Activated B cell treated with CpG ODN at 0.5 μM for 24 hours (primary cell): ENCODE measurements around the gene TBC1D1. TPM values are rescaled to one million over a fixed set of nuclear protein-coding genes. Genes with fewer than 3 reads are reported as not detected.

Experiments
- ATAC-seq: fragments of 200-7000 bp; cut with Tn5 transposase; one replicate; pipeline ENCODE4 v1.10.0; 2021; ENCODE audit warnings: low read depth, mild to moderate bottlenecking, moderate library complexity
- CTCF ChIA-PET: fragments of 350-600 bp; sonication (Branson Sonifier 250); formaldehyde crosslinking; loops from one replicate; lab custom pipeline; 2021; ENCODE audit warnings: antibody characterized with exemption; lab: Charles Lee
- POLR2A ChIA-PET: fragments of 350-600 bp; sonication (Branson Sonifier 250); formaldehyde crosslinking; loops from one replicate; lab custom pipeline; 2021; ENCODE audit warnings: antibody characterized with exemption; lab: Charles Lee
- DNase-seq: peaks from one replicate; pipeline ENCODE4 v3.0.0; 2022
- H3K27ac Mint-ChIP-seq: one replicate; pipeline ENCODE4 v1.8.0; 2020; ENCODE audit warnings: mixed read lengths
- H3K27me3 Mint-ChIP-seq: one replicate; pipeline ENCODE4 v1.8.0; 2021; ENCODE audit warnings: mixed read lengths
- H3K36me3 Mint-ChIP-seq: one replicate; pipeline ENCODE4 v1.8.0; 2021; ENCODE audit warnings: low read depth, mixed read lengths
- H3K4me1 Mint-ChIP-seq: one replicate; pipeline ENCODE4 v1.8.0; 2021; ENCODE audit warnings: mixed read lengths
- H3K4me3 Mint-ChIP-seq: one replicate; pipeline ENCODE4 v1.8.0; 2020; ENCODE audit warnings: mild to moderate bottlenecking, mixed read lengths
- H3K9me3 Mint-ChIP-seq: one replicate; pipeline ENCODE4 v1.8.0; 2020; ENCODE audit warnings: mixed read lengths
- intact Hi-C: fragments of 100-400 bp; cut with micrococcal nuclease; formaldehyde crosslinking; loops from one replicate; pipeline ENCODE4 v1.15.1; 2024
- total RNA-seq: library from RNA; stranded (reverse); gene quantifications from 2 replicates; pipeline ENCODE4 v1.2.3, GENCODE V29; 2022
- TF ChIP-seq, protein P1 (sequence below): fragments of 200-600 bp; IDR thresholded peaks from one replicate; pipeline ENCODE4 v1.8.0; 2022; ENCODE audit warnings: antibody characterized with exemption, mild to moderate bottlenecking

The TBC1D1 gene
- total RNA-seq, 1 donor from 2014 or later = 84.8 TPM

DNA sequence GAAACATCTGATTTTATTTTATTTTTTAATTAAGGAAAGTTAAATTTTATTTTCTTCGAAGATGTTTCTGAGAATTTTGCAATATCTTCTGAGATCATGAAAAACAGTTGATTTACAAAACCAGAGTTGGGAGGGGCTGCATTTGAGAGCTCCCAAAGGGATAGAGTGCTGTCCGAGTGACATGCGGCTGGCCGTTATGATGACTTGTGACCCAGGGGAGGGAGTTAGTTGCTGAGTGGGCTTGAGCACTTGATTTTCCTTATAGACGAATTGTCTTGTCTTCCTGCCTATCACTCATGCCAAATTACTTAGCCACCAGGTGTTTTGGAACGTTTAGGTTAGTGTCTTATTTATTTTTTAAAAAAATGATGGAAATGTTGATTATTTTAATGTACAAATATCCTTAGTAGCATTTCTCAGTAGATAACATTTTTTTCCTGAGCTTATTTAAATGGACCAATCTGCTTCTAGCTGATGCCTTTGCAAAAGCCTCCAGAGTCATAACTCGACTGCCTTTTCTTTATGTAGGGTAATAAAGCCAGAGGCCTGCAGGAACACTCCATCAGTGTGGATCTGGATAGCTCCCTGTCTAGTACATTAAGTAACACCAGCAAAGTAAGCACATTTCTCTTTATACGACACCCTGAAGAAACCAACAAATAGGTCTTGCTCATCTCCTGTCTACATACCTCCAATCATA lies 154.6 kb downstream of the TBC1D1 start:
- ATAC-seq (no peak), DNase-seq (no peak)
- TF ChIP-seq, protein P1, sequence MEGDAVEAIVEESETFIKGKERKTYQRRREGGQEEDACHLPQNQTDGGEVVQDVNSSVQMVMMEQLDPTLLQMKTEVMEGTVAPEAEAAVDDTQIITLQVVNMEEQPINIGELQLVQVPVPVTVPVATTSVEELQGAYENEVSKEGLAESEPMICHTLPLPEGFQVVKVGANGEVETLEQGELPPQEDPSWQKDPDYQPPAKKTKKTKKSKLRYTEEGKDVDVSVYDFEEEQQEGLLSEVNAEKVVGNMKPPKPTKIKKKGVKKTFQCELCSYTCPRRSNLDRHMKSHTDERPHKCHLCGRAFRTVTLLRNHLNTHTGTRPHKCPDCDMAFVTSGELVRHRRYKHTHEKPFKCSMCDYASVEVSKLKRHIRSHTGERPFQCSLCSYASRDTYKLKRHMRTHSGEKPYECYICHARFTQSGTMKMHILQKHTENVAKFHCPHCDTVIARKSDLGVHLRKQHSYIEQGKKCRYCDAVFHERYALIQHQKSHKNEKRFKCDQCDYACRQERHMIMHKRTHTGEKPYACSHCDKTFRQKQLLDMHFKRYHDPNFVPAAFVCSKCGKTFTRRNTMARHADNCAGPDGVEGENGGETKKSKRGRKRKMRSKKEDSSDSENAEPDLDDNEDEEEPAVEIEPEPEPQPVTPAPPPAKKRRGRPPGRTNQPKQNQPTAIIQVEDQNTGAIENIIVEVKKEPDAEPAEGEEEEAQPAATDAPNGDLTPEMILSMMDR = no peak
- H3K36me3 Mint-ChIP-seq = peaks cover 73% of the 10 kb centered on the region
- H3K4me3 Mint-ChIP-seq = no peak overlapping the region
- H3K9me3 Mint-ChIP-seq = no peaks in the 10 kb centered on the region
- ChIA-PET POLR2A (no interaction called here), CTCF (interaction anchor here (1.3 to 1.9 kb wide), 2 partner anchors 10 to 12 kb away, joined by 4 to 5 read pairs; no protein-coding TSS in a partner anchor)
- no peaks in the 10 kb centered on the region for H3K4me1 Mint-ChIP-seq
- intact Hi-C loops = no loop called here
- H3K27ac Mint-ChIP-seq = no peak overlapping the region
- no peaks in the 10 kb centered on the region for H3K27me3 Mint-ChIP-seq

DNA sequence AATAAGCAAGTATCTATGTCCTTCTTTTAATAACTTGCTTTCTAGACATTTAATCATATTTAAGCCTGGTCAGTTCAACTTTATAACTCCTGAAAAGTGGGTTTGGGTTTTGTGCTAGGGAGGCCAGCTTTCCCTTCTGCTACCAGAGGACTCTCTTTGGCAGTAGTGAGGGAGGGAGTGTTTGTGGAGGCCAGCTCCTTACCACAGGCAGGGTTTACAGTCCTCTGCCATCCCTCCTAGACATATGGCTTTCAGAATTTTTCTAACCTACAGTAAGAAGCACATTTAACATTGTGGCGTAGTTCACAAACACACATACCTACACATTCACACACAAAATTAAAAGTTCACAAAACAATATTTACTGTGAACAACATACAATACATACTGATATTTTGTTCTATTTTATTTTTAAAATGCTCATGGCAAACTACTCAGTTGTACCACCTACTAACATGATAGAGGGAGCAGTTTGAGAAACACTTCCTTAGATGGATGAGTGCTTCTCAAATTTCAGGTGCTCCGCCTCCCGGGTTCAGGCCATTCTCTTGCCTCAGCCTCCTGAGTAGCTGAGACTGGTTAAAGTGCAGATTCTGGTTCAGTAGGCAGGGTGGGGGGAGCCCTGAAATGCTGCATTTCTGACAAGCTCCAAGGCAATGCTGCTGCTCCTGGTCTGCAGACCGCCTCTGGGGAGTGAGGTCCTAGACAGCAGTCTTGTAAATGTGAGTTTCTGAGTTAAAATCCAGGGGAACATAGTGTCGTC lies 156.0 kb downstream of the TBC1D1 start:
- H3K4me3 Mint-ChIP-seq = no peak overlapping the region
- H3K4me1 Mint-ChIP-seq = no peaks in the 10 kb centered on the region
- ATAC-seq (no peak), DNase-seq (no peak)
- no peak overlapping the region for H3K27ac Mint-ChIP-seq
- TF ChIP-seq, protein P1 = no peak
- intact Hi-C loops = no loop called here
- no peaks in the 10 kb centered on the region for H3K9me3 Mint-ChIP-seq
- ChIA-PET CTCF (no interaction called here), POLR2A (interaction anchor here (0.7 kb wide), 1 partner anchor 133 kb away, joined by 4 read pairs; no protein-coding TSS in a partner anchor)
- H3K27me3 Mint-ChIP-seq = no peaks in the 10 kb centered on the region
- H3K36me3 Mint-ChIP-seq = peaks cover 74% of the 10 kb centered on the region

DNA sequence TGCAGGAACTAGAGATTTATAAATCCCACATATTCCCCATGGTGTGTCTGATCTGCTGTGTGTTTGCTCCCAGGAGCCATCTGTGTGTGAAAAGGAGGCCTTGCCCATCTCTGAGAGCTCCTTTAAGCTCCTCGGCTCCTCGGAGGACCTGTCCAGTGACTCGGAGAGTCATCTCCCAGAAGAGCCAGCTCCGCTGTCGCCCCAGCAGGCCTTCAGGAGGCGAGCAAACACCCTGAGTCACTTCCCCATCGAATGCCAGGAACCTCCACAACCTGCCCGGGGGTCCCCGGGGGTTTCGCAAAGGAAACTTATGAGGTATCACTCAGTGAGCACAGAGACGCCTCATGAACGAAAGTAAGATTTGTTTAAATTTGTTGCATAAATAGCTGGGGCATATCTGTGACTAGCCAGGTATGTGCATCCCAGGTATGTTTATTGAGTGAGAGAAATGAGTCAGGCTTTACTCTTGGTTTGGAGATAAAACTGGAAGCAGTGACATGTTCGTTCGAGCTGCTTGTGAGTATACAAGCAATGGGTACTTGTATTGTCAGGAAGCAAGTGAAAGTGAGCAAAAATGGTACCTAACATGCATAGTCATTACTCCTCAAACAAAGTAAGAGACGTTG lies 158.8 kb downstream of the TBC1D1 start:
- Mint-ChIP-seq H3K27ac (no peak overlapping the region), H3K36me3 (peaks cover 78% of the 10 kb centered on the region)
- TF ChIP-seq, protein P1 = no peak

DNA sequence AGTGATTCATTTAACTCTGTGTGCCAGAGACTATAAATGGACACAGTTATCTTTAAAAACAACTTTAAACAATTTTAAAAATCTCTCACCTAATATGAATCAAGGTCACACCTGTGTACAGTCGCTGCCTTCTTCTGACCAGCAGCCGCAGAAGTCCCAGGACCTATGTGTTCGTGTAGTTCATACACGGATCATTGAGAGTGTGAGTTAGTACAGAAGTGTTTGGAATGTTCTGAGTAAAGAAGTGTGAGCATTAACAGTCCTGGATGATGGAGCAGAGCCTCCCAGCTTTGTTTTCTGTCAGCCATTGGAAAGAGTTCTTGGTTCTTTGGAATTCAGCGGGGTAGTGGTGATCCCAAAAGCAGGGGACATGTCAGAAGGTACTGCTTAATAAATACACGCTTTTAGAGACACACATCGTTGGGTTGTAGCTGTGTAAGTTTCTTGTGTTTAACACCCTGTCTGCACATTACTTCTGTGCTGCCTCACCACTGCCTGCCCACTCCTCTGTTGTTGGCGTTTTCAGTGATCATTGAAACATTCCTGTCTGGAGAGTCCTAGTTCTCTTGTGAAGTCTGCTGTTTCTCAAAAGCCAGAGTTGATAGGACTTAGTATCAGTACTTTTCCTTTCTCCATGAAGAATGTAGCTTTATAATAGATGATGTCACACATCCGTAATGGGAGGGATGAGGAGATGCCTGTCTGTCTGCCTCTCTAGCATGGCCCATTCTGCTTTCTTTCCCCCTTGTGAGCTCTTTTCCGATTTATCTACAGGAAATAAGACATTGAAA lies 159.9 kb downstream of the TBC1D1 start:
- POLR2A ChIA-PET = no interaction called here
- CTCF ChIA-PET = no interaction called here
- H3K9me3 Mint-ChIP-seq = no peaks in the 10 kb centered on the region
- TF ChIP-seq, protein P1 = no peak
- H3K36me3 Mint-ChIP-seq = peaks cover 80% of the 10 kb centered on the region
- intact Hi-C loops = no loop called here
- H3K27me3 Mint-ChIP-seq = no peaks in the 10 kb centered on the region
- no peak overlapping the region for H3K4me3 Mint-ChIP-seq
- no peak for ATAC-seq
- no peak for DNase-seq
- no peaks in the 10 kb centered on the region for H3K4me1 Mint-ChIP-seq
- no peak overlapping the region for H3K27ac Mint-ChIP-seq

More for the DNA sequence above, 158.8 kb downstream of the TBC1D1 start:
- intact Hi-C loops = no loop called here
- H3K4me1 Mint-ChIP-seq = no peaks in the 10 kb centered on the region
- no peaks in the 10 kb centered on the region for H3K9me3 Mint-ChIP-seq
- POLR2A ChIA-PET = no interaction called here
- H3K27me3 Mint-ChIP-seq = no peaks in the 10 kb centered on the region
- H3K4me3 Mint-ChIP-seq = no peak overlapping the region
- CTCF ChIA-PET = interaction anchor here (1.4 kb wide), 1 partner anchor 14 kb away, joined by 4 read pairs; no protein-coding TSS in a partner anchor
- ATAC-seq (no peak), DNase-seq (no peak)
